Measurements from ENCODE around the gene MRC1. TPM values are rescaled to one million over a fixed set of nuclear protein-coding genes. Genes with fewer than 3 reads are reported as not detected.

The MRC1 gene
- total and polyA plus RNA-seq, 2 of the 13 experiments (the other 11 are each of a cell fraction or from before 2014, with no cell fraction given): not detected

DNA sequence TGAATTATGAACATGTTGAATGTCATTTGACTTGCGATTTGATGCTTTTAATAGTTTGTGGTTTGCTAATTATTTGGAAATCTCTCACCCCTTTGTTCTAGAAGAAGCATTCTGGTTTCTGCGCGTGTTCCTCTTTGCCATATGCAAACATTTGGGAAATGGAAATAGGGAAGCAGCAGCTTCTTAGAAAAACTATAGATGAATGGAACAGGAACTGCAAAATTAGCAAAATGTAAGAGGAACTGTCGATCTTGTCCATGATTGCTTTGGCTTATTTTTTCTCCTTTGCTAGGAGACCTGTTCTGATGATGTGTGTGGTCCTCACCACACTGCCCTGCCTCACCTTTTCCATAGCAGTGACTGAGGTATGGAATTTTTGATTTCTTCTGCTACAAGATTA, 38.1 kb upstream of the MRC1 start:
- DNase-seq (ENCODE audit: low spot score) (no peak), ATAC-seq (no peak), FAIRE-seq (no peak)
- Histone ChIP-seq H3K4me2 (ENCODE audit: low read depth, low read length) (no peak overlapping the region), H3K79me2 (ENCODE audit: insufficient read depth, low read length) (no peaks in the 10 kb centered on the region), H2AFZ (ENCODE audit: low read length) (no peak overlapping the region), H3K27me3 (ENCODE audit: control insufficient read depth in 1 of 2, insufficient read depth in 2 of 2, low read length in 2 of 2) (peaks cover 0 to 4% of the 10 kb centered on the region in 2 experiments; a peak in 1 of 5 replicates), H3K27ac (ENCODE audit: extremely low read length, insufficient read depth, low read length) (no peak overlapping the region), H4K20me1 (ENCODE audit: insufficient read depth, low read length) (no peaks in the 10 kb centered on the region), H3K9ac (ENCODE audit: insufficient read depth, low read depth, low read length) (no peak overlapping the region), H3K4me1 (ENCODE audit: insufficient read depth, low read length) (no peaks in the 10 kb centered on the region), H3K36me3 (replicated peaks in 1 of 2; ENCODE audit: control insufficient read depth in 1 of 2, insufficient read depth in 2 of 2, low read length in 2 of 2) (no peaks in the 10 kb centered on the region), H3K9me3 (ENCODE audit: low read length) (no peaks in the 10 kb centered on the region), H3K4me3 (replicated peaks in 1 of 3; ENCODE audit: insufficient read depth in 1 of 3, low read depth in 2 of 3, low read length in 3 of 3) (no peak overlapping the region)
- in situ Hi-C loops (cut with HindIII; ENCODE audit: extremely low pct_ligation_motif_present, low pct_unique_long_range_greater_than_20kb): no loop called here
- TF ChIP-seq EHMT2 (IDR thresholded peaks at IDR 0.05; ENCODE audit: borderline replicate concordance, low read depth, low read length): no peak
- TF ChIP-seq ZNF605 (CRISPR knock-in tag; IDR thresholded peaks at IDR 0.05): no peak
- TF ChIP-seq SOX13 (IDR thresholded peaks at IDR 0.05): no peak
- TF ChIP-seq SOX13 (CRISPR knock-in tag; conservative IDR thresholded peaks at IDR 0.05 in 1 of 2, IDR thresholded peaks at IDR 0.05 in 1 of 2): no peak
- TF ChIP-seq ZNF138 (CRISPR knock-in tag; IDR thresholded peaks at IDR 0.05; ENCODE audit: low read depth): no peak
- TF ChIP-seq, protein P1, sequence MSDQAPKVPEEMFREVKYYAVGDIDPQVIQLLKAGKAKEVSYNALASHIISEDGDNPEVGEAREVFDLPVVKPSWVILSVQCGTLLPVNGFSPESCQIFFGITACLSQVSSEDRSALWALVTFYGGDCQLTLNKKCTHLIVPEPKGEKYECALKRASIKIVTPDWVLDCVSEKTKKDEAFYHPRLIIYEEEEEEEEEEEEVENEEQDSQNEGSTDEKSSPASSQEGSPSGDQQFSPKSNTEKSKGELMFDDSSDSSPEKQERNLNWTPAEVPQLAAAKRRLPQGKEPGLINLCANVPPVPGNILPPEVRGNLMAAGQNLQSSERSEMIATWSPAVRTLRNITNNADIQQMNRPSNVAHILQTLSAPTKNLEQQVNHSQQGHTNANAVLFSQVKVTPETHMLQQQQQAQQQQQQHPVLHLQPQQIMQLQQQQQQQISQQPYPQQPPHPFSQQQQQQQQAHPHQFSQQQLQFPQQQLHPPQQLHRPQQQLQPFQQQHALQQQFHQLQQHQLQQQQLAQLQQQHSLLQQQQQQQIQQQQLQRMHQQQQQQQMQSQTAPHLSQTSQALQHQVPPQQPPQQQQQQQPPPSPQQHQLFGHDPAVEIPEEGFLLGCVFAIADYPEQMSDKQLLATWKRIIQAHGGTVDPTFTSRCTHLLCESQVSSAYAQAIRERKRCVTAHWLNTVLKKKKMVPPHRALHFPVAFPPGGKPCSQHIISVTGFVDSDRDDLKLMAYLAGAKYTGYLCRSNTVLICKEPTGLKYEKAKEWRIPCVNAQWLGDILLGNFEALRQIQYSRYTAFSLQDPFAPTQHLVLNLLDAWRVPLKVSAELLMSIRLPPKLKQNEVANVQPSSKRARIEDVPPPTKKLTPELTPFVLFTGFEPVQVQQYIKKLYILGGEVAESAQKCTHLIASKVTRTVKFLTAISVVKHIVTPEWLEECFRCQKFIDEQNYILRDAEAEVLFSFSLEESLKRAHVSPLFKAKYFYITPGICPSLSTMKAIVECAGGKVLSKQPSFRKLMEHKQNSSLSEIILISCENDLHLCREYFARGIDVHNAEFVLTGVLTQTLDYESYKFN (CRISPR knock-in tag; conservative IDR thresholded peaks at IDR 0.05): no peak
- no peak for TF ChIP-seq PHF5A (CRISPR knock-in tag; IDR thresholded peaks at IDR 0.05; ENCODE audit: low read depth, unreplicated experiment)
- no peak for TF ChIP-seq EEA1 (CRISPR knock-in tag; IDR thresholded peaks at IDR 0.05; ENCODE audit: borderline replicate concordance)
- TF ChIP-seq ZNF629 (CRISPR knock-in tag; conservative IDR thresholded peaks at IDR 0.05): no peak
- no peak for TF ChIP-seq ADNP (CRISPR knock-in tag; IDR thresholded peaks at IDR 0.05)
- TF ChIP-seq, protein P2, sequence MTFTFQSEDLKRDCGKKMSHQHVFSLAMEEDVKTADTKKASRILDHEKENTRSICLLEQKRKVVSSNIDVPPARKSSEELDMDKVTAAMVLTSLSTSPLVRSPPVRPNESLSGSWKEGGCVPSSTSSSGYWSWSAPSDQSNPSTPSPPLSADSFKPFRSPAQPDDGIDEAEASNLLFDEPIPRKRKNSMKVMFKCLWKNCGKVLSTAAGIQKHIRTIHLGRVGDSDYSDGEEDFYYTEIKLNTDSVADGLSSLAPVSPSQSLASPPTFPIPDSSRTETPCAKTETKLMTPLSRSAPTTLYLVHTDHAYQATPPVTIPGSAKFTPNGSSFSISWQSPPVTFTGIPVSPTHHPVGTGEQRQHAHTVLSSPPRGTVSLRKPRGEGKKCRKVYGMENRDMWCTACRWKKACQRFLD (CRISPR knock-in tag; IDR thresholded peaks at IDR 0.05; ENCODE audit: borderline replicate concordance): no peak
- no peak for TF ChIP-seq ZNF644 (CRISPR knock-in tag; IDR thresholded peaks at IDR 0.05; ENCODE audit: low read depth)
- TF ChIP-seq, protein P3, sequence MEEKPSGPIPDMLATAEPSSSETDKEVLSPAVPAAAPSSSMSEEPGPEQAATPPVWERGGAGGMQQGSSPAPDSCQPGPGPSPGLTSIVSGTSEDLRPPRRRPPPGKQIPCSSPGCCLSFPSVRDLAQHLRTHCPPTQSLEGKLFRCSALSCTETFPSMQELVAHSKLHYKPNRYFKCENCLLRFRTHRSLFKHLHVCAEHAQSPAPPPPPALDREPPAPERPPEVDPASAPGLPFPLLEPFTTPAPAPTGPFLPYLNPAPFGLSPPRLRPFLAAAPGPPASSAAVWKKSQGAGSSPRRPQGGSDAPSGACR (CRISPR knock-in tag; IDR thresholded peaks at IDR 0.05): no peak
- CTCF ChIA-PET (ENCODE audit: low intra/inter-chr PET ratio, low total read pairs): no interaction called here
- intact Hi-C loops (cut with micrococcal nuclease; ENCODE audit: unreplicated experiment): no loop called here
- BruUV-seq (replicated peaks): no TSS peak
- 68% methylated on average over 4 of the region's 4 CpGs for WGBS (ENCODE audit: low lambda C conversion rate)
- POLR2A ChIA-PET: no interaction called here

Data from HepG2 (cell line).